ENCODE data around the gene AS3MT.

DNA sequence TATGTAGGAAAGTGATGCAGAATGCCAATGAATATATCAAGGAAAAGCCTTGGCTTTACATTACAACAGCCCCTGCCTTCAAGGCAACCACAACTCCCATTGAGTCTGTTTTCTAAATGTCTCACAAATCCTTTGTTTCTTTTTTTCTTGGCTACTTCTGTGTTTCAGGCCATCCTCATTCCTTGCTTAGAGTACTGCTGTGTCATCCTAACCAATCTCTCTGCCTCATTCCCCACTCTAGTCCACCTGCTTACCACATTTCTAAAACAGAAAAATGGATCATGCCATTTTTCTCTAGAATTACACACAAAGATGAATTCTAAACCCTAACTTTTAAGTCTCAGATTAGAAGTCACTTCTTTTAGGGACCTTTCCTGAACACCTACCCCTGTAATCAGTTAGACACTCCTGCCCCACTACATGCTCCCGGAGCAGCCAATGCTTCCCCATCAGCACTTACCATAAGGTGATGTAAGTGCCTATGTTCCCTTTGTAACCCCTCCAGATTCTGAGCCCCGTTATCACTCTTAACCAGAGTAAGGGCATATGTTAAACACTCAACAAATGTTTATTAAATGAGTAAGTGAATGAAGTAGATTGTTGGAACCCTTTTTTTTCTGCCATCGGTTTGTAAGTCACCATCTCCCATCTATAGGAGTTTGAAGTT lies 12.4 kb upstream of the AS3MT start:
- TF ChIP-seq ZNF785 (tag by site-specific recombination; IDR thresholded peaks at IDR 0.05) (no peak), CTCF (tag by site-specific recombination; IDR thresholded peaks at IDR 0.05) (no peak), ZNF707 (tag by site-specific recombination; IDR thresholded peaks at IDR 0.05) (no peak), ZFHX2 (tag by site-specific recombination; conservative IDR thresholded peaks at IDR 0.05) (no peak), ZNF610 (tag by site-specific recombination; IDR thresholded peaks at IDR 0.05; ENCODE audit: borderline replicate concordance) (no peak), PATZ1 (tag by site-specific recombination; IDR thresholded peaks at IDR 0.05) (no peak), ZNF133 (tag by site-specific recombination; IDR thresholded peaks at IDR 0.05) (no peak), ZNF24 (tag by site-specific recombination; IDR thresholded peaks at IDR 0.05) (no peak), ZNF747 (tag by site-specific recombination; IDR thresholded peaks at IDR 0.05) (no peak), ZBTB21 (tag by site-specific recombination; IDR thresholded peaks at IDR 0.05) (no peak), ZNF350 (tag by site-specific recombination; IDR thresholded peaks at IDR 0.05) (no peak)
- TF ChIP-seq, protein P1, sequence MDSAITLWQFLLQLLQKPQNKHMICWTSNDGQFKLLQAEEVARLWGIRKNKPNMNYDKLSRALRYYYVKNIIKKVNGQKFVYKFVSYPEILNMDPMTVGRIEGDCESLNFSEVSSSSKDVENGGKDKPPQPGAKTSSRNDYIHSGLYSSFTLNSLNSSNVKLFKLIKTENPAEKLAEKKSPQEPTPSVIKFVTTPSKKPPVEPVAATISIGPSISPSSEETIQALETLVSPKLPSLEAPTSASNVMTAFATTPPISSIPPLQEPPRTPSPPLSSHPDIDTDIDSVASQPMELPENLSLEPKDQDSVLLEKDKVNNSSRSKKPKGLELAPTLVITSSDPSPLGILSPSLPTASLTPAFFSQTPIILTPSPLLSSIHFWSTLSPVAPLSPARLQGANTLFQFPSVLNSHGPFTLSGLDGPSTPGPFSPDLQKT (IDR thresholded peaks at IDR 0.05; ENCODE audit: borderline replicate concordance, low read depth, low read length) = no peak
- TF ChIP-seq, protein P2, sequence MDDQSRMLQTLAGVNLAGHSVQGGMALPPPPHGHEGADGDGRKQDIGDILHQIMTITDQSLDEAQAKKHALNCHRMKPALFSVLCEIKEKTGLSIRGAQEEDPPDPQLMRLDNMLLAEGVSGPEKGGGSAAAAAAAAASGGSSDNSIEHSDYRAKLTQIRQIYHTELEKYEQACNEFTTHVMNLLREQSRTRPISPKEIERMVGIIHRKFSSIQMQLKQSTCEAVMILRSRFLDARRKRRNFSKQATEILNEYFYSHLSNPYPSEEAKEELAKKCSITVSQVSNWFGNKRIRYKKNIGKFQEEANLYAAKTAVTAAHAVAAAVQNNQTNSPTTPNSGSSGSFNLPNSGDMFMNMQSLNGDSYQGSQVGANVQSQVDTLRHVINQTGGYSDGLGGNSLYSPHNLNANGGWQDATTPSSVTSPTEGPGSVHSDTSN (CRISPR knock-in tag; IDR thresholded peaks at IDR 0.05) = no peak
